Ascending aorta (tissue), 2 donors: ENCODE data around the gene CALML4. TPM values are rescaled to one million over a fixed set of nuclear protein-coding genes. Genes with fewer than 3 reads are reported as not detected.

Source experiments
- DNase-seq, 2 donors: peaks; one replicate each; pipeline ENCODE4 v3.0.0-alpha.2; 2019; ENCODE audit warnings: low spot score in 2 of 2
- H3K27ac ChIP-seq, 2 donors: fragments of 200-600 bp; sonication (generic); one replicate each; pipeline ENCODE4 v1.5.1; 2016 to 2017; ENCODE audit warnings: mild to moderate bottlenecking in 1 of 2
- H3K27me3 ChIP-seq: fragments of 200-600 bp; sonication (generic); one replicate; pipeline ENCODE4 v1.5.1; 2017
- H3K36me3 ChIP-seq, 2 donors: fragments of 200-600 bp; sonication (generic); one replicate each; pipeline ENCODE4 v1.5.1; 2016
- H3K4me1 ChIP-seq, 2 donors: fragments of 200-600 bp; sonication (generic); one replicate each; pipeline ENCODE4 v1.5.1; 2016 to 2017; ENCODE audit warnings: mild to moderate bottlenecking in 1 of 2
- H3K4me3 ChIP-seq, 2 donors: fragments of 200-600 bp; sonication (generic); one replicate each; pipeline ENCODE4 v1.5.1; 2016 to 2017; ENCODE audit warnings: mild to moderate bottlenecking in 1 of 2
- H3K9me3 ChIP-seq, 2 donors: fragments of 200-600 bp; sonication (generic); one replicate each; pipeline ENCODE4 v1.5.1; 2016
- intact Hi-C: fragments of 100-400 bp; cut with DNase I; formaldehyde crosslinking; loops from one replicate; pipeline ENCODE4 v1.15.1; 2023
- total RNA-seq: library from RNA; depleted of rRNA; stranded (reverse); fragments of >200 nt; gene quantifications from one replicate; pipeline ENCODE4 v1.1.0, GENCODE V29; 2016
- TF ChIP-seq, protein P1 (sequence below), 3 experiments: fragments of 200-600 bp in 2 of 3; fragments of 450-650 bp in 1 of 3; sonication (generic) in 2 of 3; IDR thresholded peaks; one replicate each; pipeline ENCODE4 v1.5.1; 2016 to 2019; ENCODE audit warnings: antibody characterized with exemption in 3 of 3, mild to moderate bottlenecking in 1 of 3, moderate library complexity in 1 of 3

The CALML4 gene
- total RNA-seq, 1 donor from 2014 or later: 0.85 TPM

DNA sequence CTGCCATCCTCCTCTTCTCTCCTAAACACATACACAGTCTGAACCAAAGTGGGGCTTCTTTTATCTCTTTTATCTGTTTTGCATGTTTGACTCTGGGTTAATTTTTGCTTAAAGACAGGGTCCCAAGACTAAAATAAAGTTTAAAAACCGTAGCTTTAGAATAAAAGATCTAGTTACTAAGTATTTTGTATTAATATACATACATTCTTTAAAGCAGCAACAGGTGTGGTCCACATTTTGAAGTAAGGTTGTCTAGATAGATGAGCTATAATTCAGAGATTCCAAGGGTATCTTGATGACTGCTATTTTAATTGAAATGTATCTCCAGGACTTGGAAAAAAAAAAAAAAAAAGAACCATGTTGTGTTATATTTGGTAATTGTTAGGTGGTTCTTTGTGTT lies 61.3 kb downstream of the CALML4 start:
- no peaks in the 10 kb centered on the region for H3K9me3 ChIP-seq
- TF ChIP-seq, protein P1, sequence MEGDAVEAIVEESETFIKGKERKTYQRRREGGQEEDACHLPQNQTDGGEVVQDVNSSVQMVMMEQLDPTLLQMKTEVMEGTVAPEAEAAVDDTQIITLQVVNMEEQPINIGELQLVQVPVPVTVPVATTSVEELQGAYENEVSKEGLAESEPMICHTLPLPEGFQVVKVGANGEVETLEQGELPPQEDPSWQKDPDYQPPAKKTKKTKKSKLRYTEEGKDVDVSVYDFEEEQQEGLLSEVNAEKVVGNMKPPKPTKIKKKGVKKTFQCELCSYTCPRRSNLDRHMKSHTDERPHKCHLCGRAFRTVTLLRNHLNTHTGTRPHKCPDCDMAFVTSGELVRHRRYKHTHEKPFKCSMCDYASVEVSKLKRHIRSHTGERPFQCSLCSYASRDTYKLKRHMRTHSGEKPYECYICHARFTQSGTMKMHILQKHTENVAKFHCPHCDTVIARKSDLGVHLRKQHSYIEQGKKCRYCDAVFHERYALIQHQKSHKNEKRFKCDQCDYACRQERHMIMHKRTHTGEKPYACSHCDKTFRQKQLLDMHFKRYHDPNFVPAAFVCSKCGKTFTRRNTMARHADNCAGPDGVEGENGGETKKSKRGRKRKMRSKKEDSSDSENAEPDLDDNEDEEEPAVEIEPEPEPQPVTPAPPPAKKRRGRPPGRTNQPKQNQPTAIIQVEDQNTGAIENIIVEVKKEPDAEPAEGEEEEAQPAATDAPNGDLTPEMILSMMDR (IDR thresholded peaks at IDR 0.05): no peak
- intact Hi-C loops: no loop called here
- H3K4me3 ChIP-seq: no peak overlapping the region
- no peaks in the 10 kb centered on the region for H3K4me1 ChIP-seq
- no peak overlapping the region for H3K27ac ChIP-seq
- H3K36me3 ChIP-seq: peaks cover 11 to 12% of the 10 kb centered on the region in 2 donors
- H3K27me3 ChIP-seq: no peaks in the 10 kb centered on the region
- no peak for DNase-seq

DNA sequence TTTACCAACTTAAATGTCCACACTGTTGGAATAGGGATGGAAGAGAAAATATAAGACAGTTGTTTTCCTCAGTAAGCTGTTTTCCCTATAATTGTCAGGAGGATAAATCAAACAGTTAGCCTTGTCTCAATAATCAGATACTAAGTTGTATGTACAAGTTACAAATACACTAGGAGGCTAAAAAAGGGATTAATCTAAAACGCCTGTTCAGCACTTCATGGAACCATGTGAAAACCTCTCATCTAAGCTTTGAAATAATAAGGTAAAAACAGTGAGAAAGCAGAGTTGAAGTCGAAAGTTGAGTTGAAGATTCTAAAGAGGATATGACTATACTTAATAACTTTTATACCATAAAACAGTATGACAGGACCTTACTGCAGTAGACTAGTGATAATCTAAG lies 62.0 kb downstream of the CALML4 start:
- Histone ChIP-seq H3K4me3 (no peak overlapping the region), H3K27me3 (no peaks in the 10 kb centered on the region), H3K9me3 (no peaks in the 10 kb centered on the region), H3K4me1 (no peaks in the 10 kb centered on the region), H3K27ac (no peak overlapping the region), H3K36me3 (peaks cover 11% of the 10 kb centered on the region in 2 donors)
- no peak for DNase-seq
- TF ChIP-seq, protein P1 (IDR thresholded peaks at IDR 0.05): no peak
- intact Hi-C loops: no loop called here

Other genes with a start within 250 kb of the CALML4 start
- gene PIAS1, start 151.0 kb downstream of the CALML4 start, total RNA-seq: 17.1 TPM
- gene CLN6, start 24.4 kb upstream of the CALML4 start, total RNA-seq: 6.4 TPM
- 57.0 TPM for gene FEM1B, start 72.4 kb upstream of the CALML4 start, total RNA-seq
- 136 TPM for gene ITGA11, start 226.8 kb upstream of the CALML4 start, total RNA-seq